Activated CD4-positive, alpha-beta T cell treated with anti-CD3 and anti-CD28 coated beads, Interleukin-2, amount 50 U/mL, for 4 hours (primary cell): Measurements from ENCODE around the gene CLEC16A.

Experiments used
- DNase-seq, 2 experiments: peaks; one replicate each; pipeline ENCODE4 v3.0.0-alpha.2; 2020

Gene CLEC16A

GRCh38 chr16:11066261-11066870 is 122.0 kb downstream of the CLEC16A start:
- no peak for DNase-seq

- DNase-seq: no peak
Measured at GRCh38 chr16:11067266-11067665, 122.9 kb downstream of the CLEC16A start.

GRCh38 chr16:11067697-11068141 is 123.4 kb downstream of the CLEC16A start:
- no peak for DNase-seq

GRCh38 chr16:11071829-11072228 is 127.5 kb downstream of the CLEC16A start:
- no peak for DNase-seq

GRCh38 chr16:11072420-11073153 is 128.2 kb downstream of the CLEC16A start:
- no peak for DNase-seq

GRCh38 chr16:11073407-11073999 is 129.1 kb downstream of the CLEC16A start:
- DNase-seq: no peak

GRCh38 chr16:11074131-11074530 is 129.8 kb downstream of the CLEC16A start:
- DNase-seq: no peak

- DNase-seq: no peak
Measured at GRCh38 chr16:11075163-11075562, 130.8 kb downstream of the CLEC16A start.

- peak; percentile 52 to 71 for DNase-seq
Measured at GRCh38 chr16:11076259-11077018, 132.1 kb downstream of the CLEC16A start.

GRCh38 chr16:11078812-11079459 is 134.6 kb downstream of the CLEC16A start:
- no peak for DNase-seq

GRCh38 chr16:11079652-11080187 is 135.4 kb downstream of the CLEC16A start:
- DNase-seq: no peak

GRCh38 chr16:11080327-11080967 is 136.1 kb downstream of the CLEC16A start:
- DNase-seq: no peak

- DNase-seq: no peak
Measured at GRCh38 chr16:11080999-11081630, 136.8 kb downstream of the CLEC16A start.

- DNase-seq: no peak
Measured at GRCh38 chr16:11082108-11082859, 137.9 kb downstream of the CLEC16A start.

GRCh38 chr16:11082860-11083388 is 138.6 kb downstream of the CLEC16A start:
- no peak for DNase-seq

GRCh38 chr16:11084484-11084875 is 140.1 kb downstream of the CLEC16A start:
- DNase-seq: no peak

GRCh38 chr16:11084876-11085485 is 140.6 kb downstream of the CLEC16A start:
- DNase-seq: no peak

GRCh38 chr16:11085916-11086315 is 141.6 kb downstream of the CLEC16A start:
- DNase-seq: no peak

GRCh38 chr16:11087691-11088073 is 143.3 kb downstream of the CLEC16A start:
- DNase-seq: no peak
